DOHH2 (cell line): ENCODE results near the gene MPND.

Source experiments
- H3F3A ChIP-seq: fragments of 200-600 bp; sonication (generic), shearing (Covaris generic); 2 replicates; pipeline ENCODE4 v1.6.0; 2016; ENCODE audit warnings: antibody characterized with exemption, mild to moderate bottlenecking; ENCODE audit not compliant: control insufficient read depth, insufficient read depth
- H3K27ac ChIP-seq: fragments of 200-600 bp; sonication (generic); 2 replicates; pipeline ENCODE4 v1.5.1; 2014; ENCODE audit warnings: low read depth, mild to moderate bottlenecking, low read length, moderate library complexity
- H3K27me3 ChIP-seq: fragments of 200-600 bp; sonication (generic); 2 replicates; pipeline ENCODE4 v1.6.1; 2014; ENCODE audit warnings: mild to moderate bottlenecking, low read length, mixed read lengths; ENCODE audit not compliant: control insufficient read depth
- H3K36me3 ChIP-seq: fragments of 200-600 bp; sonication (generic); 2 replicates; pipeline ENCODE4 v1.6.1; 2014; ENCODE audit warnings: mild to moderate bottlenecking, low read length, moderate library complexity, mixed read lengths; ENCODE audit not compliant: control insufficient read depth
- H3K4me1 ChIP-seq: fragments of 200-600 bp; sonication (generic); 2 replicates; pipeline ENCODE4 v1.6.1; 2014; ENCODE audit warnings: mild to moderate bottlenecking, low read length, mixed read lengths; ENCODE audit not compliant: control insufficient read depth
- H3K4me2 ChIP-seq: fragments of 200-600 bp; sonication (generic); 2 replicates; pipeline ENCODE4 v1.6.0; 2014; ENCODE audit warnings: mild to moderate bottlenecking, low read length, moderate library complexity
- H3K4me3 ChIP-seq: fragments of 200-600 bp; sonication (generic); 2 replicates; pipeline ENCODE4 v1.5.1; 2014; ENCODE audit warnings: mild to moderate bottlenecking, low read length, mixed read lengths
- H3K79me2 ChIP-seq: fragments of 200-600 bp; sonication (generic); 2 replicates; pipeline ENCODE4 v1.6.1; 2014; ENCODE audit warnings: mild to moderate bottlenecking, low read length, mixed read lengths; ENCODE audit not compliant: control insufficient read depth
- H3K9me2 ChIP-seq: fragments of 200-600 bp; sonication (generic); replicated peaks from 2 replicates; pipeline ENCODE4 v1.6.1; 2014; ENCODE audit warnings: mild to moderate bottlenecking, low read length, mixed read lengths; ENCODE audit not compliant: control insufficient read depth
- H3K9me3 ChIP-seq: fragments of 200-600 bp; sonication (generic); 2 replicates; pipeline ENCODE4 v1.6.1; 2014; ENCODE audit warnings: antibody characterized with exemption, low read length, mixed read lengths; ENCODE audit not compliant: control insufficient read depth, insufficient read depth
- H4K20me1 ChIP-seq: fragments of 200-600 bp; sonication (generic); 2 replicates; pipeline ENCODE4 v1.6.0; 2014; ENCODE audit warnings: low read depth, mild to moderate bottlenecking, antibody characterized with exemption, low read length, moderate library complexity; ENCODE audit not compliant: control insufficient read depth, insufficient read depth
- EZH2phosphoT487 ChIP-seq: fragments of 200-600 bp; sonication (generic); IDR thresholded peaks from 2 replicates; pipeline ENCODE4 v1.6.1; 2017; ENCODE audit warnings: borderline replicate concordance, mild to moderate bottlenecking, antibody characterized with exemption, low read length, moderate library complexity, mixed read lengths
- TF ChIP-seq, protein P1 (sequence below): fragments of 200-600 bp; sonication (generic); IDR thresholded peaks from one replicate; pipeline ENCODE4 v1.5.1; 2014; ENCODE audit warnings: antibody characterized with exemption, mild to moderate bottlenecking, low read depth, low read length; ENCODE audit not compliant: poor library complexity, severe bottlenecking

MPND gene

DNA sequence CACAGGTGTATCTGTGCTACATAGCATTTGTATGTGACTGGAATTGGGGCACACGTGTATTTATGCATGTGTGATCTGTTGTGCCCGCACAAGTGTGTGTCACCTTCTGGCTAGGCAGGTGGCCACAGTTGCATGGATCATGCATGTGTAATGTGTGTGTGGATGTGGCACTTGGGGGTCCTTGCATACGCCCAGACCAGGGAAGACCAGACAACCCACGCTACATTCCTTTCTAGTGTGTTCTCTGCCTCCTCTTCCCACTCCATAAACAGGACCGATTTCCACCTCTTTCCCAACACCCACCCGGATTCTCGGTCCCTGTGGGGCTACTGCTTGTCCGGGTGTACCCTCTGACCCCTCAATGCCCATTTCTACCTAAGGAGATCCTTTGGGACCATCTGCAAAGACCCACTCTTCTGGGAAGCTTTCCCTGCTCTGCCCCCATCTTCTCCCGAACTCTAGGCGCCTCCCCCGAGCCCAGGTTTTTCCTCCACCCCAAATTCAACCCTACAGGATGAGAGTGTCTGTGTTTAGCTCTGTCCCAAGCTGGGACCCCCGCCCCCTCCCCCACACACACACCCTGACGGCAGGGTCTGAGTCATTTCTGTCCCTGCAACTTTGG, 17.0 kb upstream of the MPND start:
- Histone ChIP-seq H3K79me2 (no peaks in the 10 kb centered on the region), H3K4me2 (no peak overlapping the region), H3K9me2 (no peaks in the 10 kb centered on the region), H3K9me3 (peaks cover 6% of the 10 kb centered on the region; the same call in 1 of the 2 replicates), H3K4me1 (no peaks in the 10 kb centered on the region), H3K36me3 (no peaks in the 10 kb centered on the region), H3F3A (no peaks in the 10 kb centered on the region), H4K20me1 (no peaks in the 10 kb centered on the region), H3K4me3 (no peak overlapping the region), H3K27ac (no peak overlapping the region), H3K27me3 (no peaks in the 10 kb centered on the region)
- TF ChIP-seq EZH2phosphoT487, result no peak
- TF ChIP-seq, protein P1, sequence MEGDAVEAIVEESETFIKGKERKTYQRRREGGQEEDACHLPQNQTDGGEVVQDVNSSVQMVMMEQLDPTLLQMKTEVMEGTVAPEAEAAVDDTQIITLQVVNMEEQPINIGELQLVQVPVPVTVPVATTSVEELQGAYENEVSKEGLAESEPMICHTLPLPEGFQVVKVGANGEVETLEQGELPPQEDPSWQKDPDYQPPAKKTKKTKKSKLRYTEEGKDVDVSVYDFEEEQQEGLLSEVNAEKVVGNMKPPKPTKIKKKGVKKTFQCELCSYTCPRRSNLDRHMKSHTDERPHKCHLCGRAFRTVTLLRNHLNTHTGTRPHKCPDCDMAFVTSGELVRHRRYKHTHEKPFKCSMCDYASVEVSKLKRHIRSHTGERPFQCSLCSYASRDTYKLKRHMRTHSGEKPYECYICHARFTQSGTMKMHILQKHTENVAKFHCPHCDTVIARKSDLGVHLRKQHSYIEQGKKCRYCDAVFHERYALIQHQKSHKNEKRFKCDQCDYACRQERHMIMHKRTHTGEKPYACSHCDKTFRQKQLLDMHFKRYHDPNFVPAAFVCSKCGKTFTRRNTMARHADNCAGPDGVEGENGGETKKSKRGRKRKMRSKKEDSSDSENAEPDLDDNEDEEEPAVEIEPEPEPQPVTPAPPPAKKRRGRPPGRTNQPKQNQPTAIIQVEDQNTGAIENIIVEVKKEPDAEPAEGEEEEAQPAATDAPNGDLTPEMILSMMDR, result no peak

DNA sequence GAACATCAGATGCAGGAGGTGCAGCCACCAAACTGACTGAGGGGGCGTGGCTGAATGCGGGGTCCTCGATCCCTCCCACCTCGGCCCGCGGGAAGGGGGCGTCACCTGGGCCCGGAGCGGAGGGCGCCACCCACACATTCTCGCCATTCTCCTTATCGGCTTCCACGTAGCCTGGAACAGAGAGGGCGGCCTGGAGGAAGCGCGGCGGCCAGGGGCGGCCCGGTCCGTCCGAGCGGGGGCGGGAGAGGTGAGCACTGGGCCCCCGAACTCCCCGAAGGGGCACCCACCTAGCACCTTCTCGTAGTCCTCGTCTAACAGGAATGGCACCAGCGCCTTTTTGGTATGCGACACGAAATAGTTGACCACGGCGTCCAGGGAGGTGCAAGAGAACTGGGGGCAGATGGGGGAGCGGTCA, 16.5 kb upstream of the MPND start:
- H3K79me2 ChIP-seq, result no peaks in the 10 kb centered on the region
- TF ChIP-seq EZH2phosphoT487, result no peak
- TF ChIP-seq, protein P1, result no peak
- no peak overlapping the region for H3K27ac ChIP-seq
- no peaks in the 10 kb centered on the region for H3K36me3 ChIP-seq
- no peaks in the 10 kb centered on the region for H3K9me2 ChIP-seq
- no peak overlapping the region for H3K4me3 ChIP-seq
- no peaks in the 10 kb centered on the region for H3K27me3 ChIP-seq
- no peak overlapping the region for H3K4me2 ChIP-seq
- no peaks in the 10 kb centered on the region for H3K4me1 ChIP-seq
- no peaks in the 10 kb centered on the region for H3F3A ChIP-seq
- H3K9me3 ChIP-seq, result peaks cover 2% of the 10 kb centered on the region; the same call in 1 of the 2 replicates
- no peaks in the 10 kb centered on the region for H4K20me1 ChIP-seq

DNA sequence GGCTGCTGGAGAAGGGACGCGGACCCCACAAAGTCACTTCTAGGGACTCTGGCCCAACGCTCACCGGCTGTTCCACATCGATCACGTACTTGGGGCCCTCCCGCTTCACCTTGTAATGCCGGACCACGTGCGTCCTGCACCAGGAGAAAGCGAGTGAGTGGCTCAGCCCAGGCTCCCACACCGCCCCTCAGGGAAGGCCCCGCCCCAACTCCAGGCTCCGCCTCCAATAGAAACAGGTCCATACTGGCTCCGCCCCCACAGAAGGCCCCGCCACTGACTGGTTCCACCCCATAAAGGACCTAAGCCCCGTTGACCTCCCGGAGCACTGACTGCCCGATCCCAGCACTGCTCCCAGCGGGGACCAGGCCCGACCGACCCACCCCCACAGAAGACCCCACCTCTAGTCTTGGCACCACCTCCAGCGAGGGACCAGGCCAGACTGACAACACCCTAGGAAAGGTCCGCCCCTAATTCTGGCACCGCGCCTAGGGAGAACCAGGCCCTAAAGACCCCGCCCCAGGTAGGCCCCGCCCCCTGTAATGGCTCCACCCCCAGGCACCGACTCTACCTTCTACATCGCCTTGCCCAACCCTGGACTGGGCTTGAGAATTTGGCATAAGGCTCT, 16.0 kb upstream of the MPND start:
- Histone ChIP-seq H3F3A (no peaks in the 10 kb centered on the region), H3K79me2 (no peaks in the 10 kb centered on the region), H3K4me1 (no peaks in the 10 kb centered on the region), H3K4me3 (no peak overlapping the region), H3K9me3 (no peaks in the 10 kb centered on the region), H3K36me3 (no peaks in the 10 kb centered on the region), H3K4me2 (no peak overlapping the region), H3K27ac (no peak overlapping the region), H4K20me1 (no peaks in the 10 kb centered on the region), H3K9me2 (no peaks in the 10 kb centered on the region), H3K27me3 (no peaks in the 10 kb centered on the region)
- TF ChIP-seq, protein P1, result no peak
- TF ChIP-seq EZH2phosphoT487, result no peak
